CD1c-positive myeloid dendritic cell (primary cell): ENCODE measurements around the gene PCDHB4.
A peak's percentile ranks its signal among the peaks of the same experiment; 100 is the strongest.
"Not testable (repeated sequence)": the region's sequence is repeated elsewhere in the genome, so short reads cannot be mapped to it uniquely, and the experiment has no call there.

Experiments used
- DNase-seq: peaks from one replicate; pipeline ENCODE4 v3.0.0-alpha.2; 2016; ENCODE audit errors: extremely low spot score

PCDHB4 gene

DNA sequence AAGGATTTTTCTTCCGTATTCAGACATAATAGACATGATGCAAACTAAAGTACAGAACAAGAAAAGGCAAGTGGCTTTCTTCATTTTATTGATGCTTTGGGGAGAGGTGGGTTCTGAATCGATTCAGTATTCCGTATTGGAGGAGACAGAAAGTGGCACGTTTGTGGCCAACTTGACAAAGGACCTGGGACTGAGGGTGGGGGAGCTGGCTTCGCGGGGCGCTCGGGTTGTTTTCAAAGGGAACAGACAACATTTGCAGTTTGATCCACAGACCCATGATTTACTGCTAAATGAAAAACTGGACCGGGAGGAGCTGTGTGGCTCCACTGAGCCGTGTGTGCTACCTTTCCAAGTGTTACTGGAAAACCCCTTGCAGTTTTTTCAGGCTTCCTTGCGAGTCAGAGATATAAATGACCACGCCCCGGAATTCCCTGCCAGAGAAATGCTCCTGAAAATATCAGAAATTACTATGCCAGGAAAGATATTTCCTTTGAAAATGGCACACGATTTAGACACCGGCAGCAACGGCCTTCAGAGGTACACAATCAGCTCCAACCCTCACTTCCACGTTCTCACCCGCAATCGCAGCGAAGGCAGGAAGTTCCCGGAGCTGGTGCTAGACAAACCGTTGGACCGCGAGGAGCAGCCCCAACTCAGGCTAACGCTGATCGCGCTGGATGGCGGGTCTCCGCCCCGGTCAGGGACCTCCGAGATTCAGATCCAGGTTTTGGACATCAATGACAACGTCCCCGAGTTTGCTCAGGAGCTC, 28.8 kb downstream of the PCDHB4 start:
- no peak for DNase-seq

- no peak for DNase-seq
Measured at GRCh38 chr5:141150993-141151325, 29.3 kb downstream of the PCDHB4 start.

GRCh38 chr5:141151632-141152031, 30.0 kb downstream of the PCDHB4 start:
- not testable (repeated sequence) for DNase-seq

- not testable (repeated sequence) for DNase-seq
Measured at GRCh38 chr5:141152096-141152495, 30.5 kb downstream of the PCDHB4 start.

GRCh38 chr5:141155540-141156374, 34.1 kb downstream of the PCDHB4 start:
- DNase-seq, result no peak

DNA sequence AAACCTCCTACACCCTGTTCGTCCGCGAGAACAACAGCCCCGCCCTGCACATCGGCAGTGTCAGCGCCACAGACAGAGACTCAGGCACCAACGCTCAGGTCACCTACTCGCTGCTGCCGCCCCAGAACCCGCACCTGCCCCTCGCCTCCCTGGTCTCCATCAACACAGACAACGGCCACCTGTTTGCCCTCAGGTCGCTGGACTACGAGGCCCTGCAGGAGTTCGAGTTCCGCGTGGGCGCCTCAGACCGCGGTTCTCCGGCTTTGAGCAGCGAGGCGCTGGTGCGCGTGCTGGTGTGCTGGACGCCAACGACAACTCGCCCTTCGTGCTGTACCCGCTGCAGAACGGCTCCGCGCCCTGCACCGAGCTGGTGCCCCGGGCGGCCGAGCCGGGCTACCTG, 35.7 kb downstream of the PCDHB4 start:
- not testable (repeated sequence) for DNase-seq

GRCh38 chr5:141157901-141158300, 36.3 kb downstream of the PCDHB4 start:
- DNase-seq, result not testable (repeated sequence)

- DNase-seq, result peak; percentile 5
Measured at GRCh38 chr5:141172381-141173204, 51.0 kb downstream of the PCDHB4 start, which contains the start of gene PCDHB7. Gene PCDHB7, plus strand, starts transcription at chr5:141172644. Its CDS starts 192 bp downstream, at chr5:141172836.

GRCh38 chr5:141174291-141175104, 52.9 kb downstream of the PCDHB4 start:
- DNase-seq, result not testable (repeated sequence)
